Common myeloid progenitor, CD34-positive (primary cell): ENCODE data around the gene TNFRSF19.

Experiments used
- CTCF ChIA-PET: fragments of 350-600 bp; sonication (Branson Sonifier 250); formaldehyde crosslinking; loops from one replicate; lab custom pipeline; 2021; ENCODE audit warnings: antibody characterized with exemption; lab: Charles Lee
- POLR2A ChIA-PET: fragments of 350-600 bp; sonication (Branson Sonifier 250); formaldehyde crosslinking; loops from one replicate; lab custom pipeline; 2021; ENCODE audit warnings: antibody characterized with exemption; lab: Charles Lee
- DNase-seq, 3 donors: peaks; one replicate each; pipeline versions ENCODE4 v3.0.0 to v3.0.0-alpha.2; 2013
- H3K27ac ChIP-seq, 2 experiments: 1 replicate in 1 of 2; 2 replicates in 1 of 2; pipeline ENCODE4 v1.7.0; 2013; ENCODE audit warnings: inconsistent platforms in 2 of 2, low read length in 2 of 2, mild to moderate bottlenecking in 2 of 2, low read depth in 1 of 2, moderate library complexity in 1 of 2; ENCODE audit not compliant: severe bottlenecking in 2 of 2, insufficient read depth in 1 of 2, poor library complexity in 1 of 2
- H3K27me3 ChIP-seq, 5 experiments: replicated peaks in 2 of 5; 1 replicate in 3 of 5; 2 replicates in 2 of 5; pipeline versions ENCODE4 v1.6.1 to v1.7.0; 2013; ENCODE audit warnings: low read length in 4 of 5, mild to moderate bottlenecking in 2 of 5, moderate library complexity in 2 of 5, inconsistent platforms in 1 of 5; ENCODE audit not compliant: insufficient read depth in 5 of 5, control insufficient read depth in 4 of 5
- H3K36me3 ChIP-seq, 4 experiments: 1 replicate in 2 of 4; 2 replicates in 2 of 4; pipeline versions ENCODE4 v1.6.1 to v1.7.0; 2013; ENCODE audit warnings: low read length in 3 of 4, control low read depth in 1 of 4, mild to moderate bottlenecking in 1 of 4; ENCODE audit not compliant: control insufficient read depth in 4 of 4, insufficient read depth in 4 of 4
- H3K4me1 ChIP-seq, 4 experiments: 1 replicate in 3 of 4; 2 replicates in 1 of 4; pipeline versions ENCODE4 v1.6.1 to v1.7.1; 2013; ENCODE audit warnings: low read length in 3 of 4, mild to moderate bottlenecking in 3 of 4, control low read depth in 1 of 4, inconsistent platforms in 1 of 4, moderate library complexity in 1 of 4; ENCODE audit not compliant: control insufficient read depth in 4 of 4, insufficient read depth in 4 of 4; ENCODE audit errors: control extremely low read depth in 1 of 4
- H3K4me3 ChIP-seq, 7 experiments: 1 replicate in 4 of 7; 2 replicates in 3 of 7; pipeline versions ENCODE4 v1.5.1 to v1.7.0; 2013; ENCODE audit warnings: mild to moderate bottlenecking in 7 of 7, low read length in 6 of 7, moderate library complexity in 6 of 7, inconsistent platforms in 2 of 7, low read depth in 2 of 7, control low read depth in 1 of 7; ENCODE audit not compliant: insufficient read depth in 4 of 7, control insufficient read depth in 1 of 7; ENCODE audit errors: extremely low read depth in 1 of 7
- H3K9me3 ChIP-seq, 5 experiments: 1 replicate in 4 of 5; 2 replicates in 1 of 5; pipeline versions ENCODE4 v1.6.1 to v1.7.1; 2013; ENCODE audit warnings: low read length in 4 of 5, mild to moderate bottlenecking in 2 of 5, inconsistent platforms in 1 of 5, low read depth in 1 of 5, moderate library complexity in 1 of 5; ENCODE audit not compliant: control insufficient read depth in 4 of 5, insufficient read depth in 2 of 5; ENCODE audit errors: control extremely low read depth in 1 of 5
- WGBS: methylation state at CpG from one replicate; pipeline ENCODE4 v1.1.5; 2013; ENCODE audit not compliant: insufficient coverage; 5-methylcytosine and 5-hydroxymethylcytosine counted together

The TNFRSF19 gene

GRCh38 chr13:23567906-23568460, 2.2 kb upstream of the TNFRSF19 start:
- Histone ChIP-seq H3K27me3 (peaks cover 5 to 27% (median 20%) of the 10 kb centered on the region in 5 experiments), H3K4me1 (no peaks in the 10 kb centered on the region), H3K9me3 (no peaks in the 10 kb centered on the region), H3K36me3 (no peaks in the 10 kb centered on the region), H3K27ac (no peak overlapping the region), H3K4me3 (no peak overlapping the region)
- no peak for DNase-seq
- POLR2A ChIA-PET = no interaction called here
- CTCF ChIA-PET = interaction anchor here (0.7 to 1.3 kb wide), 2 partner anchors 8 to 101 kb away, joined by 3 to 4 read pairs; no protein-coding TSS in a partner anchor
- 87% methylated on average over 4 of the region's 9 CpGs for WGBS

- Histone ChIP-seq H3K36me3 (no peaks in the 10 kb centered on the region), H3K9me3 (no peaks in the 10 kb centered on the region), H3K27me3 (peaks cover 5 to 27% (median 23%) of the 10 kb centered on the region in 5 experiments), H3K4me1 (no peaks in the 10 kb centered on the region), H3K4me3 (no peak overlapping the region), H3K27ac (no peak overlapping the region)
- CTCF ChIA-PET = no interaction called here
- 100% methylated on average over 1 of the region's 2 CpGs for WGBS
- POLR2A ChIA-PET = no interaction called here
- DNase-seq = no peak
These were observed 706 bp downstream of the TNFRSF19 start for GRCh38 chr13:23570921-23571315.

GRCh38 chr13:23571431-23571830, 1.2 kb downstream of the TNFRSF19 start:
- POLR2A ChIA-PET = no interaction called here
- Histone ChIP-seq H3K4me1 (no peaks in the 10 kb centered on the region), H3K36me3 (no peaks in the 10 kb centered on the region), H3K27me3 (peaks cover 5 to 27% (median 23%) of the 10 kb centered on the region in 5 experiments), H3K4me3 (no peak overlapping the region), H3K27ac (no peak overlapping the region), H3K9me3 (no peaks in the 10 kb centered on the region)
- DNase-seq = no peak
- CTCF ChIA-PET = no interaction called here
- WGBS = no CpG with 5 or more reads among the region's 2 CpGs

GRCh38 chr13:23572836-23573235, 2.6 kb downstream of the TNFRSF19 start:
- DNase-seq = no peak
- ChIA-PET CTCF (no interaction called here), POLR2A (interaction anchor here (0.6 kb wide), 1 partner anchor 123 kb away, joined by 3 read pairs; no protein-coding TSS in a partner anchor)
- no peak overlapping the region for H3K4me3 ChIP-seq
- H3K9me3 ChIP-seq = no peaks in the 10 kb centered on the region
- 89% methylated on average over 1 of the region's 1 CpG for WGBS
- H3K27ac ChIP-seq = no peak overlapping the region
- peaks cover 5 to 30% (median 27%) of the 10 kb centered on the region in 5 experiments for H3K27me3 ChIP-seq
- H3K36me3 ChIP-seq = no peaks in the 10 kb centered on the region
- H3K4me1 ChIP-seq = no peaks in the 10 kb centered on the region

- ChIA-PET POLR2A (no interaction called here), CTCF (no interaction called here)
- no peak overlapping the region for H3K27ac ChIP-seq
- H3K36me3 ChIP-seq = no peaks in the 10 kb centered on the region
- 100% methylated on average over 2 of the region's 3 CpGs for WGBS
- H3K27me3 ChIP-seq = peaks cover 5 to 30% (median 23%) of the 10 kb centered on the region in 5 experiments
- H3K4me1 ChIP-seq = peaks cover 0 to 12% (median 10%) of the 10 kb centered on the region in 4 experiments
- H3K9me3 ChIP-seq = no peaks in the 10 kb centered on the region
- DNase-seq = no peak
- H3K4me3 ChIP-seq = no peak overlapping the region
These were observed 4.4 kb downstream of the TNFRSF19 start for GRCh38 chr13:23574421-23575145.

GRCh38 chr13:23575632-23576031, 5.4 kb downstream of the TNFRSF19 start:
- H3K9me3 ChIP-seq = no peaks in the 10 kb centered on the region
- CTCF ChIA-PET = no interaction called here
- H3K4me1 ChIP-seq = peaks cover 0 to 16% (median 15%) of the 10 kb centered on the region in 4 experiments
- H3K27ac ChIP-seq = no peak overlapping the region
- no peak for DNase-seq
- no peak overlapping the region for H3K4me3 ChIP-seq
- H3K27me3 ChIP-seq = peaks cover 11 to 30% (median 23%) of the 10 kb centered on the region in 5 experiments
- POLR2A ChIA-PET = no interaction called here
- 100% methylated on average over 1 of the region's 1 CpG for WGBS
- no peaks in the 10 kb centered on the region for H3K36me3 ChIP-seq
